B cell (primary cell): ENCODE measurements around the gene SIGLEC8. TPM values are rescaled to one million over a fixed set of nuclear protein-coding genes. Genes with fewer than 3 reads are reported as not detected.

ENCODE experiments used
- ATAC-seq: fragments of 200-7000 bp; cut with Tn5 transposase; one replicate; pipeline ENCODE4 v1.10.0; 2021; ENCODE audit warnings: low read depth, mild to moderate bottlenecking, moderate number of reproducible peaks, moderate library complexity
- CTCF ChIA-PET: fragments of 350-600 bp; sonication (Branson Sonifier 250); formaldehyde crosslinking; loops from one replicate; lab custom pipeline; 2021; ENCODE audit warnings: antibody characterized with exemption, inconsistent platforms; lab: Charles Lee
- POLR2A ChIA-PET: fragments of 350-600 bp; sonication (Branson Sonifier 250); formaldehyde crosslinking; loops from one replicate; lab custom pipeline; 2021; ENCODE audit warnings: antibody characterized with exemption; lab: Charles Lee
- DNase-seq: peaks from one replicate; pipeline ENCODE4 v3.0.0; 2013
- H2AFZ ChIP-seq: 2 replicates; pipeline ENCODE4 v1.6.1; 2012; ENCODE audit warnings: mild to moderate bottlenecking, low read depth, low read length; ENCODE audit not compliant: insufficient read depth, poor library complexity, severe bottlenecking
- H3K27ac ChIP-seq, 2 donors: 1 replicate in 1 of 2; 2 replicates in 1 of 2; pipeline ENCODE4 v1.5.1; 2012 to 2013; ENCODE audit warnings: low read length in 2 of 2, mild to moderate bottlenecking in 2 of 2, moderate library complexity in 1 of 2
- H3K27me3 ChIP-seq, 4 experiments: fragments of 200-600 bp in 1 of 4; sonication (generic) in 1 of 4; replicated peaks in 1 of 4; 1 replicate in 2 of 4; 2 replicates in 2 of 4; pipeline versions ENCODE4 v1.6.1 to v1.7.0; 2013 to 2016; ENCODE audit warnings: low read length in 3 of 4, mild to moderate bottlenecking in 2 of 4, mixed read lengths in 1 of 4, moderate library complexity in 1 of 4; ENCODE audit not compliant: insufficient read depth in 4 of 4, control insufficient read depth in 3 of 4; ENCODE audit errors: control extremely low read depth in 1 of 4
- H3K36me3 ChIP-seq, 2 experiments: replicated peaks in 1 of 2; 1 replicate in 1 of 2; 2 replicates in 1 of 2; pipeline versions ENCODE4 v1.6.1 to v1.7.1; 2013; ENCODE audit warnings: low read length in 1 of 2; ENCODE audit not compliant: insufficient read depth in 2 of 2, control insufficient read depth in 1 of 2; ENCODE audit errors: control extremely low read depth in 1 of 2, extremely low read depth in 1 of 2
- H3K4me1 ChIP-seq, 2 donors: fragments of 200-600 bp in 1 of 2; sonication (generic) in 1 of 2; 1 replicate in 1 of 2; 2 replicates in 1 of 2; pipeline versions ENCODE4 v1.5.1 to v1.6.1; 2013 to 2017; ENCODE audit warnings: low read length in 2 of 2; ENCODE audit not compliant: control insufficient read depth in 2 of 2, insufficient read depth in 2 of 2
- H3K4me2 ChIP-seq: replicated peaks from 2 replicates; pipeline ENCODE3; 2012; ENCODE audit warnings: mild to moderate bottlenecking, low read depth, low read length; ENCODE audit not compliant: poor library complexity, severe bottlenecking
- H3K4me3 ChIP-seq, 5 experiments: fragments of 200-600 bp in 1 of 5; sonication (generic) in 1 of 5; 1 replicate in 3 of 5; 2 replicates in 2 of 5; pipeline versions ENCODE4 v1.5.1 to v1.7.0; 2011 to 2016; ENCODE audit warnings: low read length in 4 of 5, mild to moderate bottlenecking in 4 of 5, low read depth in 2 of 5, control low read depth in 1 of 5, moderate library complexity in 1 of 5; ENCODE audit not compliant: insufficient read depth in 1 of 5; ENCODE audit errors: control extremely low read depth in 1 of 5, extremely low read depth in 1 of 5
- H3K79me2 ChIP-seq: fragments of 200-600 bp; sonication (generic); one replicate; pipeline ENCODE4 v1.6.0; 2016; ENCODE audit warnings: low read length; ENCODE audit not compliant: control insufficient read depth, insufficient read depth
- H3K9ac ChIP-seq: fragments of 200-600 bp; sonication (generic); 2 replicates; pipeline ENCODE4 v1.6.1; 2017; ENCODE audit warnings: mild to moderate bottlenecking, low read length, moderate library complexity
- H3K9me3 ChIP-seq, 3 donors: one replicate each; pipeline versions ENCODE4 v1.6.1 to v1.7.1; 2013; ENCODE audit warnings: low read length in 2 of 3; ENCODE audit not compliant: control insufficient read depth in 2 of 3, insufficient read depth in 1 of 3; ENCODE audit errors: control extremely low read depth in 1 of 3
- H4K20me1 ChIP-seq: 2 replicates; pipeline ENCODE4 v1.6.0; 2012; ENCODE audit warnings: mild to moderate bottlenecking, low read length; ENCODE audit not compliant: insufficient read depth, control insufficient read depth, poor library complexity, severe bottlenecking
- H3K27ac Mint-ChIP-seq: one replicate; pipeline ENCODE4 v1.8.0; 2021; ENCODE audit warnings: mixed read lengths
- H3K27me3 Mint-ChIP-seq: one replicate; pipeline ENCODE4 v1.8.0; 2021; ENCODE audit warnings: mixed read lengths
- H3K4me1 Mint-ChIP-seq: one replicate; pipeline ENCODE4 v1.8.0; 2021; ENCODE audit warnings: mixed read lengths
- H3K4me3 Mint-ChIP-seq: one replicate; pipeline ENCODE4 v1.8.0; 2021; ENCODE audit warnings: mixed read lengths
- H3K9me3 Mint-ChIP-seq: one replicate; pipeline ENCODE4 v1.8.0; 2022; ENCODE audit warnings: mixed read lengths; ENCODE audit not compliant: insufficient read depth
- EZH2 ChIP-seq: IDR thresholded peaks from 2 replicates; pipeline ENCODE4 v1.6.1; 2012; ENCODE audit warnings: borderline replicate concordance, low read depth, mild to moderate bottlenecking, moderate library complexity, low read length; ENCODE audit not compliant: insufficient read depth, poor library complexity, severe bottlenecking
- WGBS: methylation state at CpG from one replicate; pipeline ENCODE4 v1.1.5; 2013; ENCODE audit warnings: missing lambda C conversion rate; ENCODE audit not compliant: insufficient coverage; 5-methylcytosine and 5-hydroxymethylcytosine counted together
- intact Hi-C: fragments of 100-400 bp; cut with micrococcal nuclease; formaldehyde crosslinking; loops from one replicate; pipeline ENCODE4 v1.10.0; 2022
- polyA plus RNA-seq: library from polyadenylated mRNA; depleted of rRNA; stranded (reverse); fragments of >200 nt; gene quantifications from 2 replicates; pipeline ENCODE4 v1.2.3, GENCODE V29; 2012
- total RNA-seq, 2 donors: library from RNA; stranded (reverse); fragments of 120-200 nt in 1 of 2; gene quantifications; 1 replicate in 1 of 2; 2 replicates in 1 of 2; pipeline versions ENCODE4 v1.2.3 to v1.2.4, GENCODE V29; 2013 to 2022
- TF ChIP-seq, protein P1 (sequence below): fragments of 200-600 bp; IDR thresholded peaks from one replicate; pipeline ENCODE4 v1.8.0; 2022; ENCODE audit warnings: antibody characterized with exemption, mild to moderate bottlenecking

The SIGLEC8 gene
- total and polyA plus RNA-seq, 2 donors (not counting 1 experiment from before 2014, with no cell fraction given) = not detected

DNA sequence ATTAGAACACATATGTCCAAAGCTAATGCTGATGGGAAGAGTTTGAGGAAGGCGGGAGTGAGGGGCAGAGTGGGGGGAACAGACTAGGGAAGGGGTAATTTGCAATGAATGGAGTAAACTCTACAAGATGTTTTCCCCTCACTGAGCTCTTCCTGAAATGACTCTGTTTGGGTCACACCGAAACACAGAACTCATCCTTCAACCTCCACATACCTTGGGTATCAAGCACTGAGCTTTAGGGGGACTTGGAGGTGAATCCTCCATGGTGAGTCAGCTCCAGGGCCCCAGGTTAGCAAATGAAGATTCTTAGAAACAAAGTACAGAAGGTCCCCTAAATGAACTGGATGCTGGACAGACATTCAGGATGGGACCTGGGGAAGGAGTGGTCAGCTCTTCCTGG lies 39.5 kb downstream of the SIGLEC8 start:
- H3K27ac ChIP-seq = peak overlapping the region in 1 of 2 donors; percentile 41
- peak overlapping the region; percentile 59 for H3K4me3 Mint-ChIP-seq
- peaks cover 0 to 11% (median 3%) of the 10 kb centered on the region in 4 experiments for H3K27me3 ChIP-seq
- ChIA-PET POLR2A (no interaction called here), CTCF (interaction anchor here (0.7 to 6.6 kb wide), 12 partner anchors 11 to 243 kb away, joined by 3 to 112 read pairs (median 14); no protein-coding TSS in a partner anchor)
- H3K4me3 ChIP-seq = peak overlapping the region in 1 of 5 experiments; percentile 18
- no peaks in the 10 kb centered on the region for H4K20me1 ChIP-seq
- peaks cover 10% of the 10 kb centered on the region for H3K27me3 Mint-ChIP-seq
- peaks cover 0 to 6% (median 0%) of the 10 kb centered on the region in 3 donors for H3K9me3 ChIP-seq
- no peaks in the 10 kb centered on the region for H3K9me3 Mint-ChIP-seq
- peaks cover 21% of the 10 kb centered on the region for H3K79me2 ChIP-seq
- no CpG with 5 or more reads among the region's 2 CpGs for WGBS
- DNase-seq = no peak
- TF ChIP-seq, protein P1, sequence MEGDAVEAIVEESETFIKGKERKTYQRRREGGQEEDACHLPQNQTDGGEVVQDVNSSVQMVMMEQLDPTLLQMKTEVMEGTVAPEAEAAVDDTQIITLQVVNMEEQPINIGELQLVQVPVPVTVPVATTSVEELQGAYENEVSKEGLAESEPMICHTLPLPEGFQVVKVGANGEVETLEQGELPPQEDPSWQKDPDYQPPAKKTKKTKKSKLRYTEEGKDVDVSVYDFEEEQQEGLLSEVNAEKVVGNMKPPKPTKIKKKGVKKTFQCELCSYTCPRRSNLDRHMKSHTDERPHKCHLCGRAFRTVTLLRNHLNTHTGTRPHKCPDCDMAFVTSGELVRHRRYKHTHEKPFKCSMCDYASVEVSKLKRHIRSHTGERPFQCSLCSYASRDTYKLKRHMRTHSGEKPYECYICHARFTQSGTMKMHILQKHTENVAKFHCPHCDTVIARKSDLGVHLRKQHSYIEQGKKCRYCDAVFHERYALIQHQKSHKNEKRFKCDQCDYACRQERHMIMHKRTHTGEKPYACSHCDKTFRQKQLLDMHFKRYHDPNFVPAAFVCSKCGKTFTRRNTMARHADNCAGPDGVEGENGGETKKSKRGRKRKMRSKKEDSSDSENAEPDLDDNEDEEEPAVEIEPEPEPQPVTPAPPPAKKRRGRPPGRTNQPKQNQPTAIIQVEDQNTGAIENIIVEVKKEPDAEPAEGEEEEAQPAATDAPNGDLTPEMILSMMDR = no peak
- no peak for TF ChIP-seq EZH2
- H3K4me2 ChIP-seq = peak overlapping the region; percentile 21
- H3K27ac Mint-ChIP-seq = peak overlapping the region; percentile 76
- H3K4me1 Mint-ChIP-seq = peaks cover 48% of the 10 kb centered on the region
- H3K9ac ChIP-seq = no peak overlapping the region
- no peak overlapping the region for H2AFZ ChIP-seq
- intact Hi-C loops = loop anchor here (5.0 to 10.0 kb wide), 2 partner anchors 114 to 136 kb away; partner anchors contain the start of gene SIGLEC6
- H3K36me3 ChIP-seq = peaks cover 1 to 21% of the 10 kb centered on the region in 2 experiments
- ATAC-seq = no peak
- peaks cover 31 to 53% of the 10 kb centered on the region in 2 donors for H3K4me1 ChIP-seq

DNA sequence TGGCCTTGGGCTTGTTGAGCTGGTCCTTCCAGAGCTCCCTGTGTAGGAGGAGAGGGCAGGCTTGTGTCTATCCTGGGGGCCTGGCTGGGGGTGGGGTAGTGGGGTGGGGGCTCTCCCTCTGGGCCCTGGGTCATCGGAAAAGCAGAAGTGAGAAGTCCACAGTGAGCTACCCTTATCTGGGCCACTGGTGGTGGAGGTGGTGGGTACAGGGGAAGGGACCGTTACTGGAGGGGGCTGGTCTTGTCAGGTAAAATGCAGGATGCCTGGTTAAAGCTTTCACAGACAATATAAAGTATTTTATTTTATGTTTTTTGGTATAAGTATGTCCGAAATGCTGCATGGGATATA lies 40.5 kb downstream of the SIGLEC8 start:
- no peaks in the 10 kb centered on the region for H4K20me1 ChIP-seq
- WGBS = 0% methylated on average over 1 of the region's 3 CpGs
- H3K36me3 ChIP-seq = peaks cover 2 to 30% of the 10 kb centered on the region in 2 experiments
- no peak for TF ChIP-seq EZH2
- TF ChIP-seq, protein P1 = no peak
- H3K27me3 ChIP-seq = peaks cover 0 to 11% (median 3%) of the 10 kb centered on the region in 4 experiments
- peaks cover 52% of the 10 kb centered on the region for H3K4me1 Mint-ChIP-seq
- intact Hi-C loops = loop anchor here (1.0 to 10.0 kb wide), 8 partner anchors 19 to 240 kb away; partner anchors contain the start of gene SIGLEC6
- CTCF ChIA-PET = interaction anchor here (0.7 to 6.6 kb wide), 20 partner anchors 10 to 360 kb away, joined by 3 to 112 read pairs (median 9); partner anchors contain the start of genes CLDND2, NKG7, SIGLEC6 and VSIG10L
- H3K4me2 ChIP-seq = peak overlapping the region; percentile 77
- peak overlapping the region; percentile 81 for H3K9ac ChIP-seq
- H3K79me2 ChIP-seq = peaks cover 21% of the 10 kb centered on the region
- DNase-seq (no peak), ATAC-seq (peak; percentile 69)
- POLR2A ChIA-PET = interaction anchor here (0.5 to 1.8 kb wide), 13 partner anchors 10 to 185 kb away, joined by 3 to 14 read pairs (median 3); partner anchors contain the start of gene SIGLEC6
- H3K27ac ChIP-seq = peak overlapping the region; percentile 85 to 86
- H2AFZ ChIP-seq = peak overlapping the region; percentile 89
- peaks cover 6% of the 10 kb centered on the region for H3K27me3 Mint-ChIP-seq
- H3K9me3 ChIP-seq = peaks cover 0 to 6% (median 0%) of the 10 kb centered on the region in 3 donors
- H3K4me3 ChIP-seq = peak overlapping the region; percentile 63 to 80 (median 69)
- peaks cover 31 to 53% of the 10 kb centered on the region in 2 donors for H3K4me1 ChIP-seq
- peak overlapping the region; percentile 99 for H3K4me3 Mint-ChIP-seq
- peak overlapping the region; percentile 99 for H3K27ac Mint-ChIP-seq
- H3K9me3 Mint-ChIP-seq = no peaks in the 10 kb centered on the region
